Transverse colon (tissue), 4 donors: ENCODE results near the gene THOC7. TPM values are rescaled to one million over a fixed set of nuclear protein-coding genes. Genes with fewer than 3 reads are reported as not detected.

Experiments used
- DNase-seq: peaks from one replicate; pipeline ENCODE4 v3.0.0-alpha.2; 2019
- H3K27ac ChIP-seq, 4 donors: fragments of 200-600 bp; sonication (generic); 2 replicates each; pipeline ENCODE4 v1.5.1; 2016 to 2018; ENCODE audit warnings: inconsistent platforms in 4 of 4
- H3K27me3 ChIP-seq: fragments of 200-600 bp; sonication (generic); 2 replicates; pipeline ENCODE4 v1.5.1; 2017; ENCODE audit warnings: inconsistent platforms
- H3K36me3 ChIP-seq, 4 donors: fragments of 200-600 bp; sonication (generic); 2 replicates each; pipeline ENCODE4 v1.5.1; 2017 to 2019; ENCODE audit warnings: inconsistent platforms in 4 of 4
- H3K4me1 ChIP-seq, 4 donors: fragments of 200-600 bp; sonication (generic); 2 replicates each; pipeline ENCODE4 v1.5.1; 2017 to 2020; ENCODE audit warnings: inconsistent platforms in 4 of 4
- H3K4me3 ChIP-seq, 4 donors: fragments of 200-600 bp; sonication (generic); 1 replicate in 1 of 4; 2 replicates in 3 of 4; pipeline versions ENCODE4 v1.5.1 to v1.6.1; 2017 to 2019; ENCODE audit warnings: inconsistent platforms in 4 of 4
- H3K9me3 ChIP-seq, 2 donors: fragments of 200-600 bp; sonication (generic); 2 replicates each; pipeline ENCODE4 v1.5.1; 2017 to 2019; ENCODE audit warnings: inconsistent platforms in 2 of 2
- CTCF ChIP-seq, 5 experiments: fragments of 200-600 bp in 3 of 5; fragments of 450-650 bp in 2 of 5; sonication (generic) in 3 of 5; IDR thresholded peaks; 1 replicate in 2 of 5; 2 replicates in 3 of 5; pipeline ENCODE4 v1.5.1; 2016 to 2017; ENCODE audit warnings: antibody characterized with exemption in 5 of 5, inconsistent platforms in 3 of 5, mild to moderate bottlenecking in 2 of 5, moderate library complexity in 1 of 5
- EP300 ChIP-seq: sonication (generic); formaldehyde crosslinking; IDR thresholded peaks from one replicate; pipeline ENCODE4 v1.6.1; 2017; ENCODE audit warnings: antibody characterized with exemption, low read depth
- POLR2A ChIP-seq: fragments of 450-650 bp; IDR thresholded peaks from one replicate; pipeline ENCODE4 v1.6.1; 2016; ENCODE audit warnings: antibody characterized with exemption, mild to moderate bottlenecking, moderate library complexity
- POLR2AphosphoS5 ChIP-seq, 3 donors: sonication (generic); formaldehyde crosslinking; IDR thresholded peaks; one replicate each; pipeline ENCODE4 v1.6.1; 2016; ENCODE audit warnings: antibody characterized with exemption in 3 of 3
- whole genome bisulfite sequencing, 2 donors: methylation state at CpG; one replicate each; pipeline ENCODE4 v1.1.5; 2018; ENCODE audit warnings: low coverage in 1 of 2; 5-methylcytosine and 5-hydroxymethylcytosine counted together
- in situ Hi-C, 4 donors: fragments of 200-750 bp; cut with MboI; loops; one replicate each; pipeline versions ENCODE4 v1.15.0 to v1.15.1; 2017; ENCODE audit warnings: low sequenced_read_pairs in 3 of 4, low pct_ligation_motif_present in 1 of 4, low pct_unique_long_range_greater_than_20kb in 1 of 4
- intact Hi-C: fragments of 100-400 bp; cut with DNase I; formaldehyde crosslinking; loops from one replicate; pipeline ENCODE4 v1.15.1; 2023; ENCODE audit warnings: low total_unique reads
- total RNA-seq, 4 donors: library from RNA; depleted of rRNA; stranded (reverse); fragments of >200 nt; gene quantifications; one replicate each; pipeline ENCODE4 v1.1.0, GENCODE V29; 2016

THOC7 gene
- total RNA-seq, 4 donors from 2014 or later, result 5.2 to 54.5 (median 40.8) TPM

GRCh38 chr3:63910891-63911290 lies 47.3 kb upstream of the THOC7 start:
- H3K4me3 ChIP-seq, result peak overlapping the region in 2 of 4 donors; percentile 72 to 73
- in situ Hi-C loops (no loop called here), intact Hi-C loops (loop anchor here (10.0 kb wide), 1 partner anchor 84 kb away; no protein-coding TSS in a partner anchor)
- no peaks in the 10 kb centered on the region for H3K27me3 ChIP-seq
- peaks cover 6 to 46% (median 28%) of the 10 kb centered on the region in 4 donors for H3K4me1 ChIP-seq
- TF ChIP-seq POLR2AphosphoS5 (IDR thresholded peaks at IDR 0.05), result no peak
- TF ChIP-seq POLR2A, result no peak
- TF ChIP-seq CTCF (IDR thresholded peaks at IDR 0.05), result no peak
- TF ChIP-seq EP300, result no peak
- peak overlapping the region; percentile 96 to 99 (median 98) for H3K27ac ChIP-seq
- no peaks in the 10 kb centered on the region for H3K36me3 ChIP-seq
- 13 to 26% methylated on average over 1 of the region's 1 CpG for WGBS, 2 donors
- no peak for DNase-seq
- H3K9me3 ChIP-seq, result no peaks in the 10 kb centered on the region

- H3K27me3 ChIP-seq, result no peaks in the 10 kb centered on the region
- DNase-seq, result no peak
- H3K4me3 ChIP-seq, result no peak overlapping the region
- intact Hi-C loops (loop anchor here (10.0 kb wide), 1 partner anchor 85 kb away; no protein-coding TSS in a partner anchor), in situ Hi-C loops (no loop called here)
- no peaks in the 10 kb centered on the region for H3K9me3 ChIP-seq
- no peaks in the 10 kb centered on the region for H3K36me3 ChIP-seq
- TF ChIP-seq EP300 (no peak), POLR2A (no peak), CTCF (IDR thresholded peaks at IDR 0.05) (no peak), POLR2AphosphoS5 (IDR thresholded peaks at IDR 0.05) (no peak)
- 92 to 94% methylated on average over 4 of the region's 4 CpGs for WGBS, 2 donors
- H3K4me1 ChIP-seq, result peaks cover 6 to 45% (median 28%) of the 10 kb centered on the region in 4 donors
- no peak overlapping the region for H3K27ac ChIP-seq
Measured at GRCh38 chr3:63910001-63910400, 46.4 kb upstream of the THOC7 start.

- 81 to 100% methylated on average over 2 of the region's 2 CpGs for WGBS, 2 donors
- no peaks in the 10 kb centered on the region for H3K9me3 ChIP-seq
- TF ChIP-seq CTCF (IDR thresholded peaks at IDR 0.05), result no peak
- no peak for TF ChIP-seq EP300
- no peak for TF ChIP-seq POLR2AphosphoS5 (IDR thresholded peaks at IDR 0.05)
- TF ChIP-seq POLR2A, result no peak
- H3K4me1 ChIP-seq, result peaks cover 6 to 39% (median 25%) of the 10 kb centered on the region in 4 donors
- in situ Hi-C loops, result no loop called here
- no peaks in the 10 kb centered on the region for H3K36me3 ChIP-seq
- H3K27ac ChIP-seq, result no peak overlapping the region
- intact Hi-C loops, result no loop called here
- H3K27me3 ChIP-seq, result no peaks in the 10 kb centered on the region
- no peak for DNase-seq
- no peak overlapping the region for H3K4me3 ChIP-seq
Measured at GRCh38 chr3:63909431-63909830, 45.8 kb upstream of the THOC7 start.

GRCh38 chr3:63908776-63909175 lies 45.2 kb upstream of the THOC7 start:
- intact Hi-C loops (no loop called here), in situ Hi-C loops (no loop called here)
- no peak for TF ChIP-seq CTCF (IDR thresholded peaks at IDR 0.05)
- no peak for TF ChIP-seq EP300
- TF ChIP-seq POLR2AphosphoS5 (IDR thresholded peaks at IDR 0.05), result no peak
- no peak for TF ChIP-seq POLR2A
- WGBS, 2 donors, result 95 to 100% methylated on average over 1 of the region's 1 CpG
- Histone ChIP-seq H3K27ac (no peak overlapping the region), H3K27me3 (no peaks in the 10 kb centered on the region), H3K4me1 (peaks cover 6 to 33% (median 19%) of the 10 kb centered on the region in 4 donors), H3K4me3 (no peak overlapping the region), H3K9me3 (no peaks in the 10 kb centered on the region), H3K36me3 (no peaks in the 10 kb centered on the region)
- DNase-seq, result no peak
